ENCODE measurements around the gene NBAS. TPM values are rescaled to one million over a fixed set of nuclear protein-coding genes. Genes with fewer than 3 reads are reported as not detected.

The NBAS gene
- polyA plus RNA-seq, 1 experiment = 35.6 TPM

DNA sequence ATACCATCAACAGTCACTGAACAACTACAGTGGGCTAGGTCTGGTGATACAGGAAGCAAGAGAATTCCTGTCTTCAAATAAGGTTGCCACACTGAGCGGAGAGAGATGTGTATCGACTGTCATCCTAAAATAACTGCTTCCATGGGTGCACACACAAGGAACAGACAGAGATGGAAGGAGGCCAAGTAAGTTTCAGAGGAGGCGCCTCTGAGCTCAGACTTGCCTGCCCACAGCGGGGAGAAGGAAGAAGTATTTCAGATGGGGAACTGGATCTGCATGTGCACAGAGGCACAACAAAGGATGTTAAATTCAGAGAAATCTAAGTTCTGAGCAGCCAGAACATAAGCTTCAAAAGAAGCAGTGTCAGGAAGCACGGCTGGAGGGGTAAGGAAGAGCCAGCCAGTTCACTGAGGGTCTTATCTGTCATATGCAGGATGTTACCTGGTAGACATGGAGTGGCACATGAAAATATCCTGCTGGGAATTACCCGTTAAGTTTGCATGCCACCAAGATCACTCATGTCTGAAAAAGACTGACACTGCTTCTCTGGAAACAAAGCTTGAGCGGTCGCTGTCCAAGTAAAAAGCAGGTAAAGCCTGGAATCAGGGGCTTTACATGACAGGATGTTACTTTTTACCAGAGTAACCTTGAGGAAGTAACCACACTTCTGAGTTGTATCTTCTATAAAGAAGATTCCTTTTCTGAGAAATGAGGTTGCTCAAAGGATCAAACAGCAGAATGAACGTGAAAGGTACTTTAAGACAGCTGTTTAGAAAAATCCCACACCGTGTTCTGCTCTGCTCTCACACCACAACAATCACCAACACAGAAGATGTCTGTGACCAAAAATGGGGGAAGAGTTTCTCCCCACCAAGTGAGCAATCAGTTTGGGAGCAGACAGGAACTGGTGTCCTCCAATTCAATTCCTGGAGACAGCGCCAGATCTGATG is 260.2 kb downstream of the NBAS start:
- no peak for DNase-seq (ENCODE audit: low read depth)
- POLR2A ChIA-PET = no interaction called here
- CTCF ChIA-PET = no interaction called here

DNA sequence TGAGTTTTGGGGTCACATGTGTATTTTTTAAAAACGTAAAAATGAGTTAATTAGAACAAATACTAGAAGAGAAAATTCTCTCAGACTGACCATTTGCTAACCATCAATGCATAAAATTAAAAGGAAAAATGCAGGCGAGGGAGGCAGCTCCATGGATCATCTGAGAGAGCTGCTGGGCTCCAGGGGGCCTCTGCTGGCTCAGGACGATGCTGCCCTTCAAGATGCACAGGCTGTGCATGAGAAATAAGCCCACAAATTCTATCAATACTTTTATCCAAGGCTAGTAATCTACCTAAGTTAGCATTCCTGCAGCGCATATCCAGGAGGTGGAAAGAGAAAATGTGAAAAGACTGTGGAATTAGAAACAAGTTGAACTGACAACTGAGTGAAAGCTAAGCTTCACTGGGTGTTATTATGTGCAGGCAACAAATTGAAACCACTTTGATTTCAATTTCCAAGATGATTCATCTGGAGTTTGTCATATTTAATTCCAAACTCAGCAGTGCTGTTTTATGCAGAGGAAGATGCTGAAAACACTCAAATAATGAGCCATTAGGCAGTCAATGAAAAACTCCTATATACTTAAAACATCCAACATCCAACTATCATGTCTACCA is 261.1 kb downstream of the NBAS start:
- Histone ChIP-seq H3K4me3 (ENCODE audit: low read depth, low read length) (no peak overlapping the region), H3K27me3 (ENCODE audit: control insufficient read depth, insufficient read depth, low read length) (no peaks in the 10 kb centered on the region), H3K36me3 (ENCODE audit: control insufficient read depth, insufficient read depth, low read length) (peaks cover 4% of the 10 kb centered on the region)
- ChIA-PET POLR2A (no interaction called here), CTCF (no interaction called here)
- DNase-seq (ENCODE audit: low read depth) = no peak
- TF ChIP-seq, protein P1, sequence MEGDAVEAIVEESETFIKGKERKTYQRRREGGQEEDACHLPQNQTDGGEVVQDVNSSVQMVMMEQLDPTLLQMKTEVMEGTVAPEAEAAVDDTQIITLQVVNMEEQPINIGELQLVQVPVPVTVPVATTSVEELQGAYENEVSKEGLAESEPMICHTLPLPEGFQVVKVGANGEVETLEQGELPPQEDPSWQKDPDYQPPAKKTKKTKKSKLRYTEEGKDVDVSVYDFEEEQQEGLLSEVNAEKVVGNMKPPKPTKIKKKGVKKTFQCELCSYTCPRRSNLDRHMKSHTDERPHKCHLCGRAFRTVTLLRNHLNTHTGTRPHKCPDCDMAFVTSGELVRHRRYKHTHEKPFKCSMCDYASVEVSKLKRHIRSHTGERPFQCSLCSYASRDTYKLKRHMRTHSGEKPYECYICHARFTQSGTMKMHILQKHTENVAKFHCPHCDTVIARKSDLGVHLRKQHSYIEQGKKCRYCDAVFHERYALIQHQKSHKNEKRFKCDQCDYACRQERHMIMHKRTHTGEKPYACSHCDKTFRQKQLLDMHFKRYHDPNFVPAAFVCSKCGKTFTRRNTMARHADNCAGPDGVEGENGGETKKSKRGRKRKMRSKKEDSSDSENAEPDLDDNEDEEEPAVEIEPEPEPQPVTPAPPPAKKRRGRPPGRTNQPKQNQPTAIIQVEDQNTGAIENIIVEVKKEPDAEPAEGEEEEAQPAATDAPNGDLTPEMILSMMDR (IDR thresholded peaks at IDR 0.05; ENCODE audit: insufficient read depth, low read depth, low read length) = no peak

More for the DNA sequence above, 260.2 kb downstream of the NBAS start:
- Histone ChIP-seq H3K4me3 (ENCODE audit: low read depth, low read length) (no peak overlapping the region), H3K27me3 (ENCODE audit: control insufficient read depth, insufficient read depth, low read length) (no peaks in the 10 kb centered on the region), H3K36me3 (ENCODE audit: control insufficient read depth, insufficient read depth, low read length) (peaks cover 5% of the 10 kb centered on the region; the same call in 1 of the 2 replicates)
- TF ChIP-seq, protein P1 (IDR thresholded peaks at IDR 0.05; ENCODE audit: insufficient read depth, low read depth, low read length) = no peak

DNA sequence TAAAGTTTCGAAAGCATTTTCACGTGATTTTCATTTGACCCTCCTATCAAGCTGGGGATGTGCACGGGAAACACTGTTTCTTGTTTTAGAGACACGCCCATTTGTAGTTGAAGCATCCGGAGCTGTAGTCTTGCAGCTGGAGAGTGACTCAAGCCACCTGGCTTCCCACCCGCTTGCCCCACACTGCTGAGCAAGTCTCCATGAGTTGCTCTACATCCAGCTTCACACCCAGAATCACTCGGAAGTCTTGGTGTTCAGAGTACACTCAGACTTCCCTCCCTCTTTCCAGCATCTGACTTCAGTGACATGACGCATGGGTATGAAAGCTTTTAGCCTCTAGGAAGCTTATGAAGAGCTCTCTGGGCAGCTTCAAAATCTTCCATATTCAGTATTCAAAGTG is 262.4 kb downstream of the NBAS start:
- DNase-seq (ENCODE audit: low read depth) = no peak
- H3K36me3 ChIP-seq (ENCODE audit: control insufficient read depth, insufficient read depth, low read length) = peaks cover 1% of the 10 kb centered on the region
- H3K27me3 ChIP-seq (ENCODE audit: control insufficient read depth, insufficient read depth, low read length) = no peaks in the 10 kb centered on the region
- ChIA-PET POLR2A (no interaction called here), CTCF (no interaction called here)
- TF ChIP-seq, protein P1 (IDR thresholded peaks at IDR 0.05; ENCODE audit: insufficient read depth, low read depth, low read length) = no peak
- H3K4me3 ChIP-seq (ENCODE audit: low read depth, low read length) = no peak overlapping the region

DNA sequence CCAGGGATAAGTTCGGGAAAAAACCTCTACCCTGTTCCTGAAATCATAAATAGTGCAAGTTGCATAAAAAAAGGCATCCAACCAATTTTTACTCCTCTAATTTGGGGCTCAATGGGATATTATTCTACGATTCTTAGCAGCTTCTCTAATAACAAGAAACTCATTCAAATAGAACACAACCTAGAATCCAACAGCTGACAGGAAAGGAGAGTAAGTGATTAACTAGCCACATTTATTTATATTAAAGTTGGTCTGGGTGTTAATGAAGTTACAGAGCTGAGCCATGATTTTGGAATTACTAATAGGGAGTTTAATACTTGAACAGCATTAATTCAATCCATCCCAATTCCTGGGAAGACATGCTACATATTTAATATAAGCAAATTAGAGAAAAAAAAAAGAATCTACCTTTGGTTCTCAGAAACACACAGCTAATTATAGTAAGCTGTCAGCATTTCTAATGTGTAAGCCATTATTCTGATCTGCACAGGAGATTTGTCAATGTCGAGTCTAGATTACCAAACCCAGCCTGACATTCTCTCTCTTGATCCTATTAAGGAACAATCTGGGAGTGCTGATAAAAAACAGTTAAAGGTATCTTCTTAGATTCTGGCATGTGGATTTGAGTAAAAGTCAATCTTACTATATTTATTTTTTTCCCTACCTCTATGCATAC is 267.7 kb downstream of the NBAS start:
- no peak overlapping the region for H3K4me3 ChIP-seq (ENCODE audit: low read depth, low read length)
- ChIA-PET POLR2A (no interaction called here), CTCF (interaction anchor here (0.6 kb wide), 1 partner anchor 114 kb away, joined by 3 read pairs; no protein-coding TSS in a partner anchor)
- TF ChIP-seq, protein P1 (IDR thresholded peaks at IDR 0.05; ENCODE audit: insufficient read depth, low read depth, low read length) = no peak
- peaks cover 1% of the 10 kb centered on the region for H3K36me3 ChIP-seq (ENCODE audit: control insufficient read depth, insufficient read depth, low read length)
- no peaks in the 10 kb centered on the region for H3K27me3 ChIP-seq (ENCODE audit: control insufficient read depth, insufficient read depth, low read length)
- DNase-seq (ENCODE audit: low read depth) = no peak

Measured in BJ (cell line).